Measurements from ENCODE around the gene CLPSL2.

The CLPSL2 gene

GRCh38 chr6:35747877-35748276 lies 28.5 kb upstream of the CLPSL2 start:
- DNase-seq, result no peak

DNA sequence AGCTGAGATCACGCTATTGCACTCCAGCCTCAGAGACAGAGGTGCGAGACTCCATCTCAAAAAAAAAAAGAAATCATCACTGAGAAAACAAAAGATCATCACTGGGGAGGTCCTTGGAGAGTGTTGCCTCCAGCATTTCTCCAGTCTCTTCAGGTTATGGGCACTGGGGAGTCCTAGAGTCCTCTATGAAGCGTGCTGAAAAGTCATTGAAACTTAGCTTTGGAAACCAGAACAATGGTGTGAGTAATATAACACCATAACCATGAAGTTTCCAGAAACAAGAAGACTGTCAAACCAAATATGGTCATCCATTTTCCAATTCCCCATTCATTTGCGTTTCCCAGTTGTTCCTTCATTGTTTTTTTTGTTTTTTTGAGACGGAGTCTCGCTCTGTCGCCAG lies 25.8 kb upstream of the CLPSL2 start:
- no peak for DNase-seq

DNA sequence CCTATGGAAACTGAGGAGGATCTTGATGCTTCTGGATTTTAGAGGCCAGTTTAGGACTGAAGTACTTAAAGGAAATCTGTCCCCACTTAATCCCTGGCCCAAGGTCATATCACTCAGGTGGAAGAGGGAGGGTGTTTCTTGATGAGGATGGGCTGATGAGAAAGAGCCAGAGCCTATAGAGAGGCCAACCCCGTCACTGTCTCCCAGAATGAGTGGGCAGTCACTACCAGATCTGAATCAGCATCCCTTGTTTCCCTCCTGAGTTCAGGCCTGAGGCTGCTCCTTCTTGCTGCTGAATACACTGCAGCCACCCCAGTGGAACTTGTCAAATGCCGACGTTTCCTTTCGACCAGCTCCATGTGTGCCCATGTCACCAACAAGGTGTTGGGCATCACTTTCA lies 24.8 kb upstream of the CLPSL2 start:
- no peak for DNase-seq

DNA sequence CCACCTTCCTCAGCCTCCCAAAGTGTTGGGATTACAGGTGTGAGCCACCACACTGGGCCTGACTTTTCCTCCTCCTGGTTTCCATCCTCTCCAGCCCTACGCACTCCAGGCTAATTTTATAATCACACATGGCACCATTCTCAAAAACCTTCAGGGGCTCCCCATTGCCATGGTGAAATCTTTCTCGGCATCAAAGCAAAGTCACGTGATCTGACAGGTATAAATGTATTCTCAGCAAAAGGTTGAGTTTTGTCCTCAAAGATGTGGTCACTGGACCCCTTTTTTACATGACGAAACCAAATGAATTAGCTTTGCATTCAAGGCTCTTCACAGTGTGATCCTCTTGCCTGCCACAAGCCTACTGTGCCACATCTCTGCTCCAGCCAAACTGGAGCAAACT lies 24.1 kb upstream of the CLPSL2 start:
- no peak for DNase-seq

- no peak for DNase-seq
Measured at GRCh38 chr6:35754452-35755277, 21.7 kb upstream of the CLPSL2 start.

DNA sequence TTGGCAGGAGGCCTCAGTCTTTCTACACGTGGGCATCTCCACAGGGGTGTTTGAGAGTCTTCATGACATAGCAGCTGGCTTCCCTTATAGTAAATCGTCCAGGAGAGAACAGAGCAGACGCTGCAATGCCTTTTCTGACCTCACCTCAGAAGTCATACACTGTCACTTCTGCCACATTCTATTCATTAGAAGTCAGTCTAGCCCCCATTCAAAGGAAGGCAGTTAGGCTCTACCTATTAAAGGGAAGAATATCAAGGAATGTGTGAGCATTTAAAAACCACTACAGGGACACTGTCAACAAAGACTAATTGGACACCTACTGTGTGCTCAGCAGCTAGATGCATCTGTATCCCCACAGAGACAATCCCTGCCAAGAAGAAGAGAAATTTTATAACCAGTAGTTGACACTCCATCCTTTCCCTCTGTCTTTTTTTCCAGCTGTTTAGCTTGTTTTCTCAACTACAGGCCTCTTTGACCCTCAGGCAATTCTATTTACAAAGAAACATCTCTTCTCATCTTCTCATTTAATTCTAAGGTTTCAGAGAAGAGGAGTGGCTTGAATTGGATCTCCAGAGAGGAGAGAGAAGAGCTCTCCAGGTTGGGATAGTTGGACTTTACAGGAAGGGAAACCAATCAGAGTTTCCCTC lies 21.0 kb upstream of the CLPSL2 start:
- DNase-seq, result no peak

GRCh38 chr6:35757456-35758123 lies 18.8 kb upstream of the CLPSL2 start:
- DNase-seq, result no peak

- DNase-seq, result no peak
Measured at GRCh38 chr6:35759426-35759825, 17.0 kb upstream of the CLPSL2 start.

DNA sequence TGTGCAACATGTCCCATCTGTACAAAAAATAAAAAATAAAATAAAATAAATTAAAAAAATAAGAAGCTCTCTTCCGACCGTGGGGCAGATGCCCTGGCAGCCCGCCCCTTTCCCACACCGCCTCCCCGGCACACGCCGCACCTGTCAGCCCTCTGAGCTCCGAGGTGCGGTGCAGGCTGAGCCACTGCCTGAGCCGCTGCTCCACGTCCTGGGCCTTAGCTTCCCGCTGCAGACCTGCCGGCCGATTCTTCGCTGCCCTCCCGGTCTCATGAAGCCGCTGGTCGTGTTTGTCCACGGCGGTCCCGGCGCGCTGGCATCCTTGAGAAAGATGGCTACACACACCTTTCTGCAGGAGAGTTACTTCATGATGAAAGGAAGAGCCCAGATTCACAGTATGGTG lies 10.7 kb upstream of the CLPSL2 start:
- no peak for DNase-seq

GRCh38 chr6:35769211-35769610 lies 7.2 kb upstream of the CLPSL2 start:
- DNase-seq, result no peak

DNA sequence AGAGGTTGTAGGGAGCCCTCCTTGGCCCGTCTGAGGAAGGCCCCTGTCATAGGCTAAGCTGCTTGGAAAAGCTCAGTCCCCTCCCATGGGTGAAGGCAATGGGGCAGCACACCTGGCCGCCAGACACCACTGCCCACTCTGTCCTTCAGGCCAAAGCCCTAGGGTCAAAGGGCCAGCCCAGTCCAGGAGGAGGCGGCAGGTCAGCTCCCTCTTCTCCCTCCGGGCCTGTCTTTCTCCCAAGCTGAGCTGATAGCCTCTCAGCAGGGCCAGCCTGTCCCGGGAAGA lies 5.1 kb upstream of the CLPSL2 start:
- no peak for DNase-seq

DNA sequence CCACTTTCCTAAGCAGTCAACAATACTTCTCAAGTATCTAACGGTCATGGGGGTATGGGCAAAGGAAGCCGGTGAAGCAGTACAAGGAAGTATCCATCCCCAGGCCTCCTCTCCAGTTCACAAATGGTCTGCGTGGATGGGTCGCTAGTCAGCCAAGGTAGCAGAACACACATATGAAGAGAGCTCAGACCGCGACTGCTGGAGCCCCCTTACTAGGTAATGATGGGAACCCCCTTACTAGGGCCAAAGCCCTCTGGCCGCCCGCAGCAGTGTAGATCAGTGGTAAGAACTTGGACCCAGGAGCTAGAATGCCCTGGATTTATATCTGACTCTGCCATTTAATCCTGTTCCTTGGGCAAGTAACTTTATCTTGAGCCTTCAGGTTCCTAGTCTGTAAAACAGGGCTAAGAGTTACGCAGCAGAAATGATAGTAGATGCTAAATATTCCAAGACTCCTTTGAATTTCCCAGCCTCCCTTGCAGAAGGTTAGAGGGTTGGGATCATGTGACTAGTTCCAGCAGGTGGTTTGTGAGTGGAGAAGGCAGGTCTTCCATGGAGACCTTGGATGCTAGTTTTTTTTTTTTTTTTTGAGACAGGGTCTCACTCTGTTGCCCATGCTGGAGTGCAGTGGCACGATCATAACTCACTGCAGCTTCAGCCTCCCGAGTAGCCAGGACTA lies 2.1 kb upstream of the CLPSL2 start:
- no peak for DNase-seq

- DNase-seq, result no peak
Measured at GRCh38 chr6:35775031-35775430, 1.4 kb upstream of the CLPSL2 start.

GRCh38 chr6:35777356-35778102 lies 1.1 kb downstream of the CLPSL2 start:
- no peak for DNase-seq

DNA sequence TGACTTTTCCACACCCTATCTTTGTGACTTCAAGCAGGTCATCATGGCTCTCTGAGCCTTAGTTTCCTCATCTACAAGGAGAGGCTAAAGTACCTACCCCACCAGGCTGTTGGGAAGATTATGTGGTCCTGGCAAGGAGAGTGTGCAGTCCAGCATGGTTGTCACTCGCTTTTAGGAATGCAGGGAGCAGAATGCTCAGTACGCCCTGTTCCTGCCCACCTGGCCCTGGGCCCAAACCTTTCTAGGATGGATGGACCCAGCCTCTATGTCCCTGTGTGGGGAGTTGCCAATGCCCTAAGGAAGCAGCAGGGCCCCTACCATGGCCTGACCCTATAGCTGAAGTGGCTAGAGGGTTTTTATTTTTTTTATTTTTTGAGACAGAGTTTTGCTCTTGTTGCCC lies 2.0 kb downstream of the CLPSL2 start:
- no peak for DNase-seq

DNA sequence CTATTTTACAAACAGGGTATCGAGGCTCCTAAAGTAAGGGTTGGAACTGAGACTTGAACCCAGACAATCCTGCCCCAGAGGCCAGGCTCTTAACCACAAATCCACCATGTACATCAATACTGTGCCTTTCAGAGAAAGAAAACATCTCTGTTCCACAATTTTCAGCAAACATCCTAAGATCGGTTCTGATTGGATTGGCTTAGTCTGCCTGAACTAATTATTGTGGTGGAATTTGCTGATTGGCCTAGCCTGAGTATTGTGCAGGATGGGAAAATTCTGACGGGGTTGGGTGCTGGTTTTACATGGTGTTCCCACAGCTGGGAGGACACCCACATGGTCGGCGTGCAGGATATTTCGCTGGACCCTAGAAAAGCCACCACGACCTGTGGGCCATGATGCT lies 4.3 kb downstream of the CLPSL2 start, which contains the start of gene CLPSL1:
Gene CLPSL1 (plus strand): TSS at position 301 of the 400 bp plus-strand sequence. CDS start 92 bp downstream, at position 393.
- no peak for DNase-seq

DNA sequence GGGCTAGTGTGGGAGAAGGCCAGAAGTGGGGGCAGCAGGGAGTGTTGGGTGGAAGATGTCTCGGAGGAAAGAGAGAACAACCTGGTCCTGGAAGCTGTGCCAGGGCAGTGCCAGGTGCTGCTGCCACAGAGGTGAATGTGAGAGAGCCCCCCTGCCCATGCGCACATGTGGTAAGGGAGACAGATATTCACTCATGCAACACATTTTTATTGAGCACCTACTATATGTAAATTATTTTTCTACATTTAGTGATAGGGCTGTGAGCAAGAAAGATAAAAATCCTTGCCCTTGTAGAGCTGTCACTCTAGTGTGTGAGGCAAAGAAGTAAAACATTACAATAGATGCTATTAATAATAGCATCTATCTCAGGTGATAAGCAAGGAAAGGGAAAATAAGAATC lies 4.9 kb downstream of the CLPSL2 start:
- no peak for DNase-seq

DNA sequence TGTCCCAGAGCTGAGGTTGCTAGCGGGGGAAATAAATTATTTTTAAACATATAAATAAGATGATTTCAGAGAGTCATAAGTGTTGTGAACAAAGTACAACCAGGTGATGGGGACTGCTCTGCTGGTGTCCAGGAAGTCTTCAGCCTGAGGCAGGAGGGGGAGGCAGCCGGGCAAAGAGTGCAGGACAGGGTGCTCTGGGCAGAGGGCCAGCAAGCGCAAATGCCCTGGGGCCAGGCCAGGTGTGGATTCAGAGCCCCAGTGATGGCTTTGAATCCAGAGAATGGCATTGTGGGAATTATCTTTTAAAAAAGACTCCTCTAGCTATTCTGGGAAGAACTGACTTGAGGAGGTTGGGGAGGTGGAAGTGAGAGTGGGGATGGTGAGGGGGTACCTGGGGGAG lies 6.0 kb downstream of the CLPSL2 start:
- no peak for DNase-seq

GRCh38 chr6:35784200-35784599 lies 7.8 kb downstream of the CLPSL2 start:
- DNase-seq, result no peak

- no peak for DNase-seq
Measured at GRCh38 chr6:35786272-35786671, 9.9 kb downstream of the CLPSL2 start.

DNA sequence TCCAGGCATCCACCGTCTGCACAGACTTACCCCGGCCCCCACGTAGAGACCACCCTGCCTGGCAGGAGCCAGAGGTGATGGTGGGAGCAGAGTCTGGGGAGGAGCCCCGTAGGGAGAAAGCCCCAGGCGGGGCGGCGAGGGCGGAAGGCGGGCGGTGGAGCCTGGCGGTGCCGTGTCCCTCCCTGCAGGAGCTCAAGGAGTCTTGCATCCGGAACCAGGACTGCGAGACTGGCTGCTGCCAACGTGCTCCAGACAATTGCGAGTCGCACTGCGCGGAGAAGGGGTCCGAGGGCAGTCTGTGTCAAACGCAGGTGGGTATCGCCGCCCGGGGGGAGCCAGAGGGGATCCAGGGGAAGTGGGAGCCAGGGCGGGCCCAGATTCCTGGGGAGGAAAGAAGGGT lies 10.4 kb downstream of the CLPSL2 start:
- DNase-seq, result no peak

DNA sequence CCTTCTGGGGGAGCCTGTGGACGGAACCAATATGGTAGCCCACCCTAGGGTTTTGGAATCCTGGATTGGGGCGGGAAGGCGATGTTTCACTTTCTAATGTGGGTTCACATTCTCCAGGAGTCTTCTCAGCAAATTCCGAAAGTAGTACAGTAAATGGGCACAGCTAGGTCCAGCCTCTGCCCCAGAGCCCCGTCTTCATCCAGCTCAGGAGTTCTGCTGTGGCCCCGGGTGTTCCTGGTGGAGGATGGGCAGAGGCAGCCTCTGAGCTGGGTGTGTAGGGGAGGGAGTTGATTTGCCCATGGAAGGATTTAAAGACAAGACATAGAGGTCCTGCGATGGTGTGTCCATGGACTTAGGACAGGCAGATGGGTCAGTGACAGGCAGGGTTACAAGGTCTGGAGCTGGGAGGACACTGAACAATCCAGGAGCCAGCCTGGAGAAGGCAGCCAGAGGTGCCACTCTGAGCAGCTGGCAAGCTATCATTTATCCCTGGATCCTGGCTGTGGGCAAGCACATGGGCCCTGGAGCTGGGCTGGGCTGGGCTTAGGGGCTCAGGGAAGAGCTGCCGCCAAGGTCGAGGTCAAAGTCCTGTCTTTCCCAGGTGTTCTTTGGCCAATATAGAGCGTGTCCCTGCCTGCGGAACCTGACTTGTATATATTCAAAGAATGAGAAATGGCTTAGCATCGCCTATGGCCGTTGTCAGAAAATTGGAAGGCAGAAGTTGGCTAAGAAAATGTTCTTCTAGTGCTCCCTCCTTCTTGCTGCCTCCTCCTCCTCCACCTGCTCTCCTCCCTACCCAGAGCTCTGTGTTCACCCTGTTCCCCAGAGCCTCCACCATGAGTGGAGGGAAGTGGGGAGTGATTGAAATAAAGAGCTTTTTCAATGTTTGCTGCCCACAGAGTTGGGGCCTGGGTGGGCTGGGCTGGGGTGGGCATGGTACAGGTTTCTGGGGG lies 11.1 kb downstream of the CLPSL2 start:
- no peak for DNase-seq

All from stimulated activated CD4-positive, alpha-beta T cell treated with anti-CD3 and anti-CD28 coated beads, Interleukin-4, amount 100 ng/mL, for 1 hour (primary cell).